ENCODE results near the gene GRID1.

GRCh38 chr10:86220626-86221025, 146.0 kb downstream of the GRID1 start:
- TF ChIP-seq, protein P1, sequence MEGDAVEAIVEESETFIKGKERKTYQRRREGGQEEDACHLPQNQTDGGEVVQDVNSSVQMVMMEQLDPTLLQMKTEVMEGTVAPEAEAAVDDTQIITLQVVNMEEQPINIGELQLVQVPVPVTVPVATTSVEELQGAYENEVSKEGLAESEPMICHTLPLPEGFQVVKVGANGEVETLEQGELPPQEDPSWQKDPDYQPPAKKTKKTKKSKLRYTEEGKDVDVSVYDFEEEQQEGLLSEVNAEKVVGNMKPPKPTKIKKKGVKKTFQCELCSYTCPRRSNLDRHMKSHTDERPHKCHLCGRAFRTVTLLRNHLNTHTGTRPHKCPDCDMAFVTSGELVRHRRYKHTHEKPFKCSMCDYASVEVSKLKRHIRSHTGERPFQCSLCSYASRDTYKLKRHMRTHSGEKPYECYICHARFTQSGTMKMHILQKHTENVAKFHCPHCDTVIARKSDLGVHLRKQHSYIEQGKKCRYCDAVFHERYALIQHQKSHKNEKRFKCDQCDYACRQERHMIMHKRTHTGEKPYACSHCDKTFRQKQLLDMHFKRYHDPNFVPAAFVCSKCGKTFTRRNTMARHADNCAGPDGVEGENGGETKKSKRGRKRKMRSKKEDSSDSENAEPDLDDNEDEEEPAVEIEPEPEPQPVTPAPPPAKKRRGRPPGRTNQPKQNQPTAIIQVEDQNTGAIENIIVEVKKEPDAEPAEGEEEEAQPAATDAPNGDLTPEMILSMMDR (IDR thresholded peaks at IDR 0.05; ENCODE audit: low read length), result no peak
- TF ChIP-seq EZH2 (optimal IDR thresholded peaks at IDR 0.05; ENCODE audit: low read depth, low read length), result no peak
